Omental fat pad (tissue), 4 donors: ENCODE data around the gene BMP7. TPM values are rescaled to one million over a fixed set of nuclear protein-coding genes. Genes with fewer than 3 reads are reported as not detected.

Source experiments
- ATAC-seq: fragments of 150-250 bp; one replicate; pipeline ENCODE4 v1.9.1; 2016; ENCODE audit warnings: mild to moderate bottlenecking, moderate library complexity; ENCODE audit not compliant: low FRiP score
- DNase-seq: peaks from one replicate; pipeline ENCODE4 v3.0.0-alpha.2; 2019; ENCODE audit warnings: low spot score
- total RNA-seq, 4 donors: library from RNA; depleted of rRNA; stranded (reverse); fragments of >200 nt; gene quantifications; one replicate each; pipeline ENCODE4 v1.1.0, GENCODE V29; 2016
- TF ChIP-seq, protein P1 (sequence below), 3 donors: fragments of 450-650 bp; IDR thresholded peaks; one replicate each; pipeline ENCODE4 v1.5.1; 2016 to 2017; ENCODE audit warnings: antibody characterized with exemption in 3 of 3, mild to moderate bottlenecking in 3 of 3, moderate library complexity in 2 of 3

BMP7 gene
- total RNA-seq, 4 donors from 2014 or later = 0.79 to 5.1 (median 1.7) TPM

DNA sequence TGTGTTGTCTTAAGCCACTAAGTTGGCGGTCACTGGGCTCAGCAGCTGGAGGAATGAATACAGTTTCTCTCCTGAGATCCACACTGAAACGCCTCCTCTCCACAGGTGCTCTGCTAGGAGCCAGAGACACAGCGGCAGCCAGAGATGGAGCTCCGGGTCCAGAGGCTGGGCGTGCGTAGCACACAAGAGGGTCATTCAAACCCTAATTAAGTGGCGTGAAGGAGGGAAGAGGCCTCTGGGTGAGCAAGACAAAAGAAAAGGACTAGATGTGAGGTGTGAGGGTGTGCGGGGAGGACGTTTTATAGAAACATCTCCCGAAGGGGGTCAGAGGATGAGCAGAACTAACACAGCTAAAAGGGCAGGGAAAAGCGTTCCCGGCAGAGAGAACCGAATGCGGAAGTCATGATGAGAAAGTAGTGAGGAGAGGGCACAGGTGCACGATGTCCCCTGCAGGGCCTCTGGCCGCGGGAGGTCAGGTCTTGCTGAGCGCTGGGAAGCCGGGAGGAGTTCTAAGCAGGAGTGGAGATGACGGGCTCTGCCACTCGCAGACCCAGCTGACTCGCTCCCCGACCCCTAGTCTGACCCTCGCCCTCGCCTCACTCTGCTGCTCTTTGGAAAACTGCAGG, 54.4 kb downstream of the BMP7 start:
- ATAC-seq (peak; percentile 17), DNase-seq (no peak)
- TF ChIP-seq, protein P1, sequence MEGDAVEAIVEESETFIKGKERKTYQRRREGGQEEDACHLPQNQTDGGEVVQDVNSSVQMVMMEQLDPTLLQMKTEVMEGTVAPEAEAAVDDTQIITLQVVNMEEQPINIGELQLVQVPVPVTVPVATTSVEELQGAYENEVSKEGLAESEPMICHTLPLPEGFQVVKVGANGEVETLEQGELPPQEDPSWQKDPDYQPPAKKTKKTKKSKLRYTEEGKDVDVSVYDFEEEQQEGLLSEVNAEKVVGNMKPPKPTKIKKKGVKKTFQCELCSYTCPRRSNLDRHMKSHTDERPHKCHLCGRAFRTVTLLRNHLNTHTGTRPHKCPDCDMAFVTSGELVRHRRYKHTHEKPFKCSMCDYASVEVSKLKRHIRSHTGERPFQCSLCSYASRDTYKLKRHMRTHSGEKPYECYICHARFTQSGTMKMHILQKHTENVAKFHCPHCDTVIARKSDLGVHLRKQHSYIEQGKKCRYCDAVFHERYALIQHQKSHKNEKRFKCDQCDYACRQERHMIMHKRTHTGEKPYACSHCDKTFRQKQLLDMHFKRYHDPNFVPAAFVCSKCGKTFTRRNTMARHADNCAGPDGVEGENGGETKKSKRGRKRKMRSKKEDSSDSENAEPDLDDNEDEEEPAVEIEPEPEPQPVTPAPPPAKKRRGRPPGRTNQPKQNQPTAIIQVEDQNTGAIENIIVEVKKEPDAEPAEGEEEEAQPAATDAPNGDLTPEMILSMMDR (IDR thresholded peaks at IDR 0.05) = no peak

DNA sequence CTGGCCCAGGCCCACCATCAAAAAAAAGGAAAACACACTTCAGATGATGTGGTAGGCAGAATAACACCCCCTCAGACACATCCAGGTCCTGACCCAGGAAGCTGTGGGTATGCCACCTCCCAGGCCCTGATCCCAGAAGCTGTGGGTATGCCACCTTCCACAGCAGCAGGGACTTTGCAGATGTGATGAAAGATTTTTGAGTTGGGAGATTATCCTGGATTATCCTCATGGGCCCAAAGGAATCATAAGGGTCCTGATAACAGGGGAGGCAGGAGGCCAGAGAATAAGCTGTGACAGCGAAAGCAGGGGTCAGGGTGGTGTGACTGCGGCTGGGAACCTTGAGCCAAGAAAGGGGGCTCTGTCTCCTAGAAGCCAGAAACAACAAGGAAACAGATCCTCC, 55.0 kb downstream of the BMP7 start:
- TF ChIP-seq, protein P1 (IDR thresholded peaks at IDR 0.05) = no peak
- no peak for ATAC-seq
- no peak for DNase-seq

DNA sequence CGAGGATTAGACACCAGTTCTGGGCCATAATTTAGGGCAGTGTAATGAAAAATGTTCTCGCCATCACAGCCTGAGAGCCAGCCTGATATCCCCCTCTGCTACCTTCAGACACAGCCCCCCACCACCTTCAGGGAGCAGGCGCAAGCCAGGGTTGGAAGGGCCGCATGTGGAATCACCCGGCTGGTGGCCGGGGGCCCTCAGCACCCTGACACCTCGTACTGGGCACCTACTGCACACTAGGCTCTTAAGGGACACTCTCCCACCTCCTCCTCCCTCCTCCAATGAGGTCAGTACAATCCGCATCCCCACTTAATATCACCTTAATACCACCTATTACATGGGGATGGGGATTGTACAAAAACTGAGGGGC, 55.5 kb downstream of the BMP7 start:
- DNase-seq (no peak), ATAC-seq (no peak)
- TF ChIP-seq, protein P1 (IDR thresholded peaks at IDR 0.05) = no peak

DNA sequence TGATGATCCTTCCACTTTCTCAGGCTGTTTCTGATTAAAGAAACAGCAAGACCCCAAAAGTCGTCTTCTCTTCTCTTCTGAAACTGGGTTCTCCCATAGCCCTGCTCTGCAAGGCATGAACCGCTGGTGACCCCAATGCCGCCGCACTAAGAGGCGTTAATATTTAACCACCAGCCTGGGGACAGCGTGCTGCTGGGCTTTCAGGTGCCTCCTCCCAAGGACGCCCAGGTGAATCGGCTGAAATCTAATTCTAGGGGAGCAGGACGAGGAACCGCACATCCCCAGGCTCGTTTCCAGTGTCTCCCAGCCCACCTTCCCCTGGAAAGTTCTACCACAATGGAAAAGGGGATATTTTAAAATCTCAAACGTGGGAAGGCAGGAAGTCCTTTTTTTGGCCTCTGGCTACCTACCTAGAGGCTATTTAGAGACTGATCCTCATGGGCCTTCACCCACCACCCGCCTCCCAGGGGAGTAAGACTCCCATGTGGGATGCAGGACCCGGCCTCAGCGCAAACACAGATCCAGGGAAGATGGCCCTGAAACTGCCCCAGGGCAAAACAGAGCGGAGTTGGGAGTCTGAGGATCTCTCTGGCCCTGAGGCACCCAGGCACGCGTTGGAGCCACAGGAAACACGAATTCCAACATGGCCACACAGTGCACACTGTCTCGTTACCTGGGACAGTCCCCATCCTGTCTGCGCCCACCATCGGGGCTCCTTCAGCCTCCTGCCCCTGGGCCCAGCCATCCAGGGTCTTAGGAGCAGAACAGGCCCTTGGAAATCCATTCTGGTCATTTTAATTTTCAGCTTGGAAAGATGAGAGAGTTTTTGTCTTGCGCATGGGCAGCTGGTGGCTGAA, 56.2 kb downstream of the BMP7 start:
- ATAC-seq (no peak), DNase-seq (no peak)
- TF ChIP-seq, protein P1 (IDR thresholded peaks at IDR 0.05) = no peak

DNA sequence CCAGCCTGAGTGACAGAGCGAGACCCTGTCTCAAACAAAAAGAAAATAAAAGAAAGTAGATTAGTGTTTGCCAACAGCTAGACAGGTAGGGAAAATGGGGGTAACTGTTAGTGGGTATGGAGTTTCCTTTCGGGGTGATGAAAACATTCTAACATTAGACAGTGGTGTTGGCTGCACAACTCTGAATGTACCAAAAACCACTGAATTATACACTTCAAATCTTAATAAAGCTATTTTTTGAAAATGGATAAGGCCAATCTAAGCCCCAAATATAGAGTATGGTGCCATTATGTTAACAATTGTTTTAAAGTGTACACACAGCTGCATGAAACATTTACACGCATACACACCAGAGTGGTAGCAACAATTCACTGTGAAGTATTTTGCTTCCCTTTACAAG, 57.0 kb downstream of the BMP7 start:
- DNase-seq = no peak
- TF ChIP-seq, protein P1 (IDR thresholded peaks at IDR 0.05) = no peak
- no peak for ATAC-seq

GRCh38 chr20:57208198-57208597, 58.2 kb downstream of the BMP7 start:
- TF ChIP-seq, protein P1 (IDR thresholded peaks at IDR 0.05) = no peak
- DNase-seq (no peak), ATAC-seq (no peak)

DNA sequence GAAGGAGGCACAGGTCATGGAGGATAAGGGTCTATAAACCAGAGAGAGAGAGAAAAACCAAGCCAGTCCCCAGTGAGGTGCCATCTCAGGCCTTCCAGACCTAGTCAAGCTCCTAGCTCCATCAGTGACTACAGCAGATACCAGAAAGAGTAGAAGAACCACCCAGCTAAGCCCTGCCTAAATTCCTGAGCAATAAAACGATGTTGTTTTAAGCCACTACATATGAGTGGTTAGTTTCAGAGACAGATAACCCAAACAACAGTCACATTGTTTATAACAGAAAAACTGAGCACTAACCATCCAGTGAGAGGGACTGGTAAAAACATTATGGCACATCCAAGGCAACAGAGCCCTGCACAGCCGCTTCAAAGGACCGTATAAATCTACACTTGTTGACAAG, 59.2 kb downstream of the BMP7 start:
- TF ChIP-seq, protein P1 (IDR thresholded peaks at IDR 0.05) = no peak
- no peak for ATAC-seq
- DNase-seq = no peak
